GM19324 (cell line): ENCODE measurements around the gene CACNA2D4.

Source experiments
- ATAC-seq: cut with Tn5 transposase; IDR thresholded peaks from one replicate; pipeline ENCODE4 v1.9.1; 2021; ENCODE audit warnings: mild to moderate bottlenecking, moderate library complexity; ENCODE audit not compliant: unreplicated experiment, low FRiP score

The CACNA2D4 gene

DNA sequence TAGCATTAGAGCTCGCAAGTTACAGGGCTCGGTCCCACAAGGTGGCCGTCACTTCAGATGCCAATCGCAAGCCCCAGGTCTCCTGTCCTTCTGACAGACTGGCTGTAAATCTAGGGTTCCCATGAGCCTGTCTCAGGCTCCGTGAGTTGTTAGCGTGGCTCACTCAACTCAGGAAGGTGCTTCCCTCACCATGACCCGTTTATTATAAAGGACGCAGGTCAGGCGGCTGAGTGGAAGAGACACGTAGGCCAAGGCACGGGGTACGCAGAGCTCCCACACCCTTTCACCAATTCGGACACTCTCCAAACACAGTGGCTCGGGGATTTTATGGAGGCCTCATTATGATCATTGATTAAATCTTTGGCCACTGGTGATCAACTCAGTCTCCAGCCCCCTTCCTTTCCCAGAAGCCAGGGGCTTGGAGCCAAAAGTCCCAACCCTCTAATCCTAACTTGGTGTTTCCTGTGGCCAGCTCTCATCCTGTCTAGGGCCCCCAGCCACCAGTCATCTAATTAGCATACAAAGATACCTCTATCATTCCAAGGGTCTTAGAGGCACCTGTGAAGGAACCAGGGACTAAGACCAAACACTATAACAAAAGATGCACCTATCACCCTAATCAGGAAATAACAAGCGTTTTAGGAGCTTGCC lies 123.9 kb downstream of the CACNA2D4 start:
- no peak for ATAC-seq

DNA sequence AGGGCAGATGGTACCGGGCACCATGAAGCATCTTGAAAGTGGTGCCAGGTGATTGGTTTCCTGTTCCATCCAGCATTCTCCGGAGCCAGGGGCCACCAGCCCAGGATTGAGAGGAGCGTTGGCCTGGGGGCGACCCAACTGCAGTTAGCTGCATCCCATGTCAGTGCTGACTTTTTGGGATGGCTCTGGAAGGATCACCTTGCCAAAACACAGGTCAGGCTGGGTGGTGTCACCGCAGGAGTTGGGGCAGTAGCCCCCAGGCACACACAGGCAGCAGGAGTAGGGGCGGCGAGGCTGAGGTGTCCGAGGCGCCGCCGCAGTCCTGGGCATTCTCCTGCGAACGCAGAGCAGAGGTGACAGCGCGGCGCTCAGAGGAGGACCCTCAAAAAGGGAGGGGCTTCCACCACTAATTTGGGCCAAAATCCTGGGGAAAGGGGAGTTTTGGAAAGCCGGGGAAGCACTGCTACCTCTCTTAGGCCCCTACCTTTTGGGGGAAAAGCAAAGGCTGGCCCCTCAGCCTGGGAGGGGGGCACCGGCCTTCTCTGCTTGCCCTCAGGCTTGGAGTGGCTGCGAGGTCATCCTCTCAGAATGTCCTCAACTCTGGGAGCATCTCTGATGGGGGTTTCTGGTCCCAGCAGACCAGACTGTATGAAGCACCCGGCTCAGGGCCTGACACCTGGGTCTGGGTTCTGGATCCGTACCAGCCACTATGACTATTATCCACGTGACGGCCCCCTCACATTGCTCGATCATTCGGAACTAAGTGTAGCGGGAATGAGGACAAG lies 124.8 kb downstream of the CACNA2D4 start:
- ATAC-seq = no peak

DNA sequence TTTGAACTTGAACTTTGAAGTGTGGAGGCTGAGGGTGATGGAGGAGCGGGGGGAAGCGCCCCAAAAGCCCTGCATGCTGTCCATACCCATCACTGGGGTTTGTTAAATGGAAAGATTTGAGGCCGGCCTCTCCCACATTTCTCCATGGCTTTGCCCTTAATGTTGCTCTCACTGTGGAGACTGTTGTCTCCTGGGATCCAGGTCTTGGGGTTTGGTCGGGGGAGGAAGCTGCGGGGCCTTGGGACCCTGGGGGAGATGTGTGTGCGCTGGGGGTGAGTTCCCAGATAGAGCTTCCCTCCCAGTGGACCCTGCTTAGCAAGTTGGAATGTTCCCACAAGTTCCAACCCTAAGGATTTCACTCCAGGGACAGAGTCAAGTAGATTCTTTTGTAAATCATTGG lies 126.0 kb downstream of the CACNA2D4 start:
- ATAC-seq = no peak

GRCh38 chr12:1791104-1791841 lies 127.2 kb downstream of the CACNA2D4 start:
- no peak for ATAC-seq

- ATAC-seq = no peak
These were observed 128.0 kb downstream of the CACNA2D4 start for GRCh38 chr12:1790444-1790843.

DNA sequence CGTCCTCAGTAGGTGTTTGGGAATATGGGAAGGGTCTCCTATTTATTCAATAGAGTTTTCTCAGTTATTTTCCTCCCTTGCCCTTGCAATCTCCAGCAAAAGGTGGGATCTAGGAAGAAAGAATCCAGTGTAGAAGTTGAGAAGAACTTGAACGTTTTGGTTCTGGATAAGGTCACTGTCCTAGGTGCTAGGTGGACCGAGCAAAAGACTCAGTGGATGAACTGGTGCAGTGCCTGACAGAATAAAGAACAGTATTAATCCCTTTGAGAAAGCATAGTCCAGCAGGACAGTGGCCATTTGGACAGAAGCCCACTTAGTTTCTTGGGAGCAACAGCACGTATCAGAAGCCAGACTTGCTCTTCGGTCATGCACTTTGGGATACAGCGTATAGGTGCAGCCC lies 130.7 kb downstream of the CACNA2D4 start:
- no peak for ATAC-seq

- ATAC-seq = no peak
These were observed 136.2 kb downstream of the CACNA2D4 start for GRCh38 chr12:1782215-1782614.

GRCh38 chr12:1781772-1782171 lies 136.7 kb downstream of the CACNA2D4 start:
- ATAC-seq = no peak

- ATAC-seq = no peak
These were observed 138.7 kb downstream of the CACNA2D4 start for GRCh38 chr12:1779783-1780182.

DNA sequence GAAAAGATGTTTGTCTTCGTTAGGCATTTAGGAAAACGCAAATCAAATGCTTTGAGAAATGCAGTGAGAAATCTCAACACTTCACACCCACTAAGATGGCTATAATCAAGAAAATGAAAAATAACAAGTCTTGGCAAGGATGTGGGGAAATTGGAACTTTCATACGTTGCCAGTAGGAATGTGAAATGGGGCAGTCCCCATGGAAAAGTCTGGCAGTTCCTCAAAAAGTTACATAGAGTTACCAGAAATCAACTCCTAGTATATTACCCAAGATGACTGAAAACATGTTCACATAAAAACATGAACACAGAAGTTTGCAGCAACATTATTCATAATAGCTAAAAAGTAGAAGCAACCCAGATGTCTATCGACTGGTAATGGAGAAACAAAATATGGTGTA lies 139.5 kb downstream of the CACNA2D4 start:
- ATAC-seq = no peak

- no peak for ATAC-seq
These were observed 140.7 kb downstream of the CACNA2D4 start for GRCh38 chr12:1777798-1778197.

DNA sequence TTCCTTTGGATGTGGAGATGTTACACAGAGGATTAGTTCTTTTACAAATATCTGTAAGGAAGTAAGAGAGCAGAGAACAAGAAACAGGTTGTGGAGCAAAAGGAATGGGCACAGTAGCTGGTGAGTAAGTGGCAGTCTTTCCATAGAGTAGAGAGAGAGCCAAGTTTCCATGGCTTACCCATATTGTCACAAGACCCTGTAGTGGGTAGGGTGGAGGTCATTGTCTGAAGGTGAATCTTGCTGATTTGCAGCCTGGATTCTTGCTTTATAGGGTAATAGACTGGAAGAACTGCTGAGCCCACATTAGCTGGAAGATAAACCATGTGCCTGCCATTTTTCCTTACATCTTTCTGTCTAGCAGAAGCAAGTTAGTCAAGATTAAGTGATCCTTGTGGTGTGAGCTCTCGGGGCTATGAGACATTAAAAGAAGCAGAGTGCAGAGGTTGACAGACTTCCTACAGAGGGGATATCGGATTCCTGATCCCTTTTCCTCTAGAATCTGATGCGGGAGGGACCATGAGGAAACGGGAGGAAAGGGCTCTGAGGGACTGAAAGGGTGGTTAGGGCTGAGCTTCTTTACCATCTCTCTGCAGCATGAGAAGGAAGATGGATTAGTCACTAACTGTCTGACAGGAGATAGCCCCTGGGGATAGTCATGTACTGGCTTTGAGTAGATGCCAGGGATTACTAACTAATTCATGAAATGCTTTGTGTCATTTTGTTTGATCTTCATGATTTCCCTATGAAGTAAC lies 142.1 kb downstream of the CACNA2D4 start:
- no peak for ATAC-seq

DNA sequence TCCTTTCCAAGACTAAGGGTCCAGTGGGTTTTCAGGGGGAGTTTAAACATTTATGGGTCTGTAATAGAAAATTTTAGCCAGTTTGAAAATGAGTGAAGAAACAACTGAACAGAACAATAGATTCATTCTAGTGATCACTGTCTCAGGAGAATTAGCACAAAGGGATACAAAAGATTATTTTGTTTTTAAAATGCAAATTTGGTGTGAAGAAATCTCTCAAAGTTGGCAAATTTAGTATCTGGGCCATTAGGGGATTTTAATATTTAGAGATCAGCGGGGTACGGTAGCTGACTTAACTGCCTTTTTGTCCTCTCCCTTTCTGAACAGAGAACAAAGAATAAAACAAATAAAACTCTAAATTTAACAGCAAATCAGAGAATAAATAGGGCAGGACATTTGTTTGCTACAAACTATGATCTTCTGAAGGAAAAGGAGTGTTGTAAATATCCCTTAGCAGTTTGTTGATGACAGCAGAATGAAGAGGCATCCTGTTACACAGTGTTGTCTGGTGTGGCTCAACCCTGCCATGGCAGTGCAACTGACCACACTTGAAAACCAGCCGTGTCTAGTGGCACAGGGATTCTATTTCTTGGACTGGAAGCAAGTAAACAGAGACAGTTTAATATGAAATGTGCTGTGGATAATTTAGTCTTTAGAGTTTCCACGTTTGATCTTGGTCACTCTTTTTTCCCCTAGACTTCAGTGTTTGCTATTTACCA lies 144.4 kb downstream of the CACNA2D4 start:
- no peak for ATAC-seq

DNA sequence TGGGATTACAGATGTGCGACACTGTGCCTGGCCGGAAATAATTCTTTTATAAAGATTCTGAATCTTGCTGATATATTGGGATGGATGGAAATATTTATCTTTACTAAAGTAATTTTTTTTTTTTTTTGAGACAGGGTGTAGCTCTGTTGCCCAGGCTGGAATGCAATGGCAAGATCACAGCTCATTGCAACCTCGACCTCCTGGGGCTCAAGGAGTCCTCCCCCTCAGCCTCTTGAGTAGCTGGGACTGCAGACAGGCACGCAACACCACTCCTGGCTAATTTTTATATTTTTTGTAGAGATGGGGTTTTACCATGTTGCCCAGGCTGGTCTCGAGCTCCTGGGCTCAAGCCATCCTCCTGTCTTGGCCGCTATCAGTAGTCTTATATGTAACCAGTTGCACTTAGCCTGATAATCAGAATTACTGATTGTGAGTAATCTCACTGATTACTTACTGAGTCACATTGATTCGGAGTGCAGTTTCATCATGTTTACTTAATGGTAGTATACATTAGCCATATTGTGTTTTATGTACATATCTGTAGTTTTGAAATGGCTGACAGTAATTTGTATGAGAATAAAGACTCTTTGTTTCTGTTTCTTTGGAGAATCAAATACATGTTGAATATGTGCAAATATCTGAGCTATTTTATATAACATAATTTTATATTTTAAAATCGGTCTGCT lies 148.5 kb downstream of the CACNA2D4 start:
- no peak for ATAC-seq

GRCh38 chr12:1768615-1769014 lies 149.8 kb downstream of the CACNA2D4 start:
- no peak for ATAC-seq

DNA sequence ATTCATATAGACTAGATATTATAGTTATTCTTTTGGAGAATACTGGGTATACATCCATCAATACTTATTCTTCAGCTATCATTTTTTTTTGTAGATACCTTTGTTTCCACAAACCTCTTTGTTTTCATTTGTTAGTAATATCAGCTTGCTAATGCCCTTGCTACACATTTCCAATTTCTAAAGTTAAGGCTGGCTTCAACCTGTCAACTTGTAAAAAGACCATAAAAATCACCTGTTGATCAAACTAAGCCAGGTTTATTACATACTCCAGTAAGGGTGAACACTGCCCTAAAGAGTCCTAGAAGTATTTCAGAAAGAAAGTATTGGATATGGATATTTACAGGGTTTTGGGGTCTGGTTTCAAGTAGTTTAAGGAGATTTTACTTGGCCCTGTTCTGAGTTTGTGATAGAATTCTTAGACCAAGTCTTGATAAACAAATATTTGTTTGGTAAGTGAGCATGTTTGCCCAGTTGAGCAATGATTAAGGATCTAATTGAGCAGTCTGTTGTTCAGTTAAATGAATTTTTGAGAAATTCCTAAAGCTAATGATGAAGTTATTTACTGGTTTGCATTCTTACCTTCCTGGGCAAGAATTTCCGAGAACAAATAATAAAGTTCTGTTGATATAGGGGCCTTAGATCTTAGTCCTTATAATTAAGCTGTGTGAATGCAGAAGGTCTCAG lies 150.9 kb downstream of the CACNA2D4 start:
- no peak for ATAC-seq

DNA sequence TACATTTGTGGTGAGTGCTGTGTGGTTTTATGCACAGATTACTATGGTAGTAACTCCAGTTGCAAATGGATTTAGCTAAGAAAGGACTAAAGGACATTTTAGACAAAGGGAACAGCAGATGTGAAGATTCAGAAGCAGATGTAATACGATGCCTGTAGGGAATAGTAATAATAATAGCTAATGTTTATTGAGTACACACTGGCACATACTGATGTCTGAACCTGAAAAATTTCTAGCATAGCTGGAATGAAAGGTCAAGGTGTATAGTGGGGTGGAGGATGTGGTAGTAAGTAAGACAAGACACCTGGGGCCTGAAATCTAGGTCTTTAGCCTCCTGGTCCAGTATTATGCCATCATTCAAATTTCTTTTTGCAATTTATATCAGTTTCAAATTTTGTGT lies 152.3 kb downstream of the CACNA2D4 start:
- no peak for ATAC-seq

DNA sequence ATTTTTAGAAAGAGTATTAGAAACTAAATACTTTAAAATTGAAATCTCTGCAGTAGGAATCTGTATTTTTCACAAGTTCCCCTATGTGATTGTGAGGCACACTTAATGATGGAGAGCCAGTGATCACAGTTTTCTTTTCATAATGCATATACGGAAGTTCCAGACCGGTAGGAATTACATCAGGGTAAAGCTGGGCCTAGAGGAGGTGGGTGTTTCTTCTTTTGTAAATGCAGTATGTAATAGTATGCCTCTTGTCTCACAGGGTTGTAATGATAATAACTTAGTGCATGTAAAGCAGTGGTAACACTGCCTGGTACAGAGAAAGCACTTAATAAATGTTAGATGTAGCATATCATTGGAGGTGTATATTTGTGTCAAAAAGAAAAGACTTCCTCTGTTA lies 155.3 kb downstream of the CACNA2D4 start:
- ATAC-seq = no peak

DNA sequence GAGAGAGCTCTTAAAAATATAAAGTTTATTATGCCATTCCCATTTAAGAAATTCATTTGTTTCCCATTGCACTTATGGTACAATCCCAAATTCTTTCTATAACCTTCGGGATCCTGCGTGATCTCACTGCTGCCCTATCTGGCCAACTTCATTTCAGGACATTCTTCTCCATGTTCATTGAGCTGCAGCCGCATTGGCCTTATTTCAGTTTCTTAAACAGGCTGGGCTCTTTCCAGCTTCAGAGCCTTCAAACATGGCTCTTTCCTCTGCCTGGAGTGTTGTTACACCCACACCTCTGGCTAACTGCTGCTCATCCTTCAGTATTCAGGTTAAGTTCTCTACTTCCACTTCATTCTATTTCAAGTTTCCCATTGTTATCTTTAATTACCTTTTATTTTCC lies 156.6 kb downstream of the CACNA2D4 start:
- ATAC-seq = no peak
